Measurements from ENCODE around the gene GJA3.

Gene GJA3

GRCh38 chr13:20160306-20161274, at the start of gene GJA3:
GJA3 (minus strand) TSS chr13:20161052; CDS start chr13:20143288, 17,764 bp downstream.
- DNase-seq (ENCODE audit: low read depth, low spot score): no peak

DNA sequence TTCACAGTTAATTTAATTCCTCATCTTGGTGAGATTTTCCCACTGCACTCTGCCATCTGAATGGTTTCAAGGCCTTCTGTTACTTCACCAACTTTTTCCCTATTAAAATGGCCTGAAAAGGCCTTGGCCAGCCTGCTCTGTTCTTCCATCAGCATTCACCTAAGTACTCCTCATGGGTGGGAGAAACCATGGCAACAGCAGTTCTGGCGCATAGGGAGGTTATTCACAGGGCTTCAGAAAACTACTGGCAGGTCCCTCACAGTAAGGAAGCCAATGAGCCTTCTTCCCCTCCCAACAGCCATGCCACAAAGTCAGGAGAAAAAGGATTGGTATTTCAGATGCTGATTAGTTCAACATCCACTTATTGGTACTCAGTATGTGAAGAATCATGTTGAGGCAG, 49.1 kb upstream of the GJA3 start:
- DNase-seq (ENCODE audit: low read depth, low spot score): no peak

- DNase-seq (ENCODE audit: low read depth, low spot score): no peak
Observed at GRCh38 chr13:20206698-20207235, 45.9 kb upstream of the GJA3 start.

DNA sequence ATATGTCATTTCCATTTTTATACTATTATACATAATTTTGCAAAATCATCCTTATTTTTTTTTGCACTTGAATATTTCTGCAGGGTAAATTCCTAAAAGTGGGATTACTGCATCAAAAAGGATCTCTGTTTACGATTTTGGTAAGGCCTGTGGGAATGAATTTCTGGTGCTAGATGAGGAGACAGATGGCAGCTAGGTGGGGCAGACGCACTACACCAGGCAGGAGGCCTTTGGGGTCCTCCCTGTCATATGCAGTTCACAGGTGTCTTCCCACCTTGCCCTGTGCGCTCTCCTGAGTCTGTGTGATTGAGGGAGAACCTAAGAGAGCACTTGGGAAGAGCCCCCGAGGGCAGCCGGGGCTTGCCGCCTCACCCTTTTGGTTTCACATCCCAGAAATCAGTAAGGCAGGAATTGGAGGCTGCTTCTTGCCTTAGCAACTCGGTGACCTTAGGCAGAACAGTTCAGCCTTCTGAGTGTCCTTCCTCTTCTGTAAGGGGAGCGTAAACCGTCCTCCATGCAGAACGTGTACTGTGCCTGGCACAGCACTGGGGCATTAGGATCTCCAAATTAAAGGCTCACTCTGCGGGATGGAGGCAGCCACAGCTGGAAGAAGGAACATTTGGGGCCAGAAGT, 45.3 kb upstream of the GJA3 start:
- DNase-seq (ENCODE audit: low read depth, low spot score): no peak

GRCh38 chr13:20198781-20199180, 37.9 kb upstream of the GJA3 start:
- DNase-seq (ENCODE audit: low read depth, low spot score): no peak

DNA sequence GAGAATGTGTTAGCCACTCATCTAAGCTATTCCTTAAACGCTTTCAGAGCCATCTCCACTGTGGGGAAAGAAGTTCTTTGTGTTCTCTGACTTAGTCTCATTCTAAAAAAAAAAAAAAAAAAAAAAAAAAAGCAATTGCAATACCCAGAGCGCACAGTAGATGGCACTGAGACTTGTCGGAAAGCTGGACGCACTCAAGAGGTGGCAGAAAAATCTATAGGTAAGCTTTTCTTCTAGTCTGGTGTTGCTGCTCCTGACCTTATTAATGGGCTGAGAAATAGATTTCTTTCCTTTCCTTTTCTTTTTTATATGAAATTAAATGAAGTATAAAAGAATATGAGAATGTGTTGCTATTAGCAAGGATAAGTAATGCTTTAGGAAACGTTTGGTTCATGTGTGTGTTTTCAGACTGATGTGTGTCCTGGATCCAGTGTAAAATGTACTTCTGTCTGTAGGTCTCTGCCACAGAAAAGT, 36.5 kb upstream of the GJA3 start:
- no peak for DNase-seq (ENCODE audit: low read depth, low spot score)

DNA sequence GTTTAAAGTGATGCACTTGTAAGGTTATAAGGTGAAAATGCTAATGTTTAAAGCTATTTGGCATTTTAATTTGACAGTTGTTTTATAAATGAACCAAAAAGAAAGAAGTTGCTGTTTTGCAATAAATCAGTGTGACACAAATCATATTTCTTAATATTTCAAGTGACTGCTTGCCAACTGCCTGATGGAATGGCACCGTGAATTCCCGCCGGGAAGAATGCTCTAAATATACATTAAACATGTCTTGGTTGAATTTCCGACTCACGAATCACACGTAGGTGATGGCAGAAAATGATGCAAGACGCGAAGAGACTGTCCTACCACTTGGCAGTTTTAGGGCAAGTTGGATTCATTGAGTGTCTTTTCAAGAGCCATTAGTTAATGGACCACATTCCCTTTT, 34.9 kb upstream of the GJA3 start:
- DNase-seq (ENCODE audit: low read depth, low spot score): no peak

GRCh38 chr13:20193907-20194631, 33.2 kb upstream of the GJA3 start:
- no peak for DNase-seq (ENCODE audit: low read depth, low spot score)

GRCh38 chr13:20193162-20193906, 32.5 kb upstream of the GJA3 start:
- DNase-seq (ENCODE audit: low read depth, low spot score): no peak

DNA sequence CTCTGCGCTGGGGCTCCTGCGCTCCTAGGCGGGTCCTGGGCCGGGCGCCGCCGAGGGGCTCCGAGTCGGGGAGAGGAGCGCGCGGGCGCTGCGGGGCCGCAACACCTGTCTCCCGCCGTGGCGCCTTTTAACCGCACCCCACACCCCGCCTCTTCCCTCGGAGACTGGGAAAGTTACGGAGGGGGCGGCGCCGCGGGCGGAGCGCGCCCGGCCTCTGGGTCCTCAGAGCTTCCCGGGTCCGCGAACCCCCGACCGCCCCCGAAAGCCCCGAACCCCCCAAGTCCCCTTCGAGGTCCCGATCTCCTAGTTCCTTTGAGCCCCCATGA, 31.9 kb upstream of the GJA3 start, which contains the start of gene GJB2:
Gene GJB2, minus strand, starts transcription at position 103 of the 326 bp plus-strand sequence. CDS start 3,357 bp downstream, outside the sequence.
- DNase-seq (ENCODE audit: low read depth, low spot score): no peak

DNA sequence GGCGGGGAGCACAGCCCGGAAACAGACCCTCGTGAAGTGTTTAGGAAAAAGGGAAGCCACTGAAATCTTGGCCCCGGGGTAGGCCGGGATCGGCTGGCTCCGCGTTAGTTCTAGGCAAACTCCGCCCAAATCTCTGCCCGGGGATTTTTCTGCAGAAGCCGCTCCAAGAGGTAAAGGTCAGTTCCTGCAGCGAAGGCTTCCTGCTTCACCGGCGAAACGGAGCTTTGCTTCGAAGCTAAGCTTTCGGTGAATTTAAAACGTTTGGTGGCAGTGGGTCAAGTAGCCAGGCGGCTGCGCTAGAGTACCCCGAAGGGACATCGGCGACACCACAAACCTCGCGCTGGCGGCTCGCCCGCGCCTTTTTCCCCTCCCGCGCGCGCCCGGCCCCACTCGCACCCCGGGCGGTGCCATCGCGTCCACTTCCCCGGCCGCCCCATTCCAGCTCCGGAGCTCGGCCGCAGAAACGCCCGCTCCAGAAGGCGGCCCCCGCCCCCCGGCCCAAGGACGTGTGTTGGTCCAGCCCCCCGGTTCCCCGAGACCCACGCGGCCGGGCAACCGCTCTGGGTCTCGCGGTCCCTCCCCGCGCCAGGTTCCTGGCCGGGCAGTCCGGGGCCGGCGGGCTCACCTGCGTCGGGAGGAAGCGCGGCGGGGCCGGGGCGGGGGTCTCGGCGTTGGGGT, 31.4 kb upstream of the GJA3 start:
- no peak for DNase-seq (ENCODE audit: low read depth, low spot score)

- no peak for DNase-seq (ENCODE audit: low read depth, low spot score)
Observed at GRCh38 chr13:20191311-20192157, 30.7 kb upstream of the GJA3 start.

DNA sequence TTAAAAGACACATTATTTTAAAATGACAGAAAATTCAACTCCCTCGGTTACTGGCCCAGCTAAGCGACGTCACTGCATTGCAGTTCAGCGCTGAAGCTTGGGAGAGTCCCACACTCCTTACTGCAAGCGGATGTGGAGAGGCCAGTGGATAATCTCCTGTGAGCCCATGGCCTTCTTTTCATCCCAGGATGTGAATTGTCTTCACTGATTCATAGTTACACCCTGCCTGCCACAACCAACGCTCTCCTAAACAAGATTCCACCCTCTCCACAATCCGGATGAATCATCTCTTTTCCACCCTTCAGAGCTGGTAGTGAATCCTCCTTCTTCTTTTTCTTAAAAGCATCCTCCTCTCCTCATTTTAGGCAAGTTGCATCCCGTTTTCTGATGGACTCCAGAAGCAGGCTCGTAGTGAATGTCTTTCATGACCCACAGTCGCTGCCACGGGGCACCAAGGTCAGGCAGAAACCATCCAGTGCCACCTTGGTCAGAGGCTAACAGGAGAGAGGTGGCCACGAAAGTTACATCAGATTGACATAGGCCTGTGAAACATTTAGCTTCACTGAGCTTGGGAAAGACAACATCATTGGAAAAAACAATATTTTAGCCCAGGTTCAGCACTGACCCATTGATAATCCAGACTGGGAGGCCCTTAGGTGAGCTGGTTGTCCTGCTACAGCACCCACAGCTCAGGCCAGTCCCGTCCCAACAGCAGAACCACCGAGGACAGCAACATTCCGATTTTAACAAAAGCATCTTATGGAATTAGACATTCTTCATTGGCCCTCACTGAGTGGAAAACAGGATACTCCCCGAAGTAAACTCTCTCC, 29.8 kb upstream of the GJA3 start:
- no peak for DNase-seq (ENCODE audit: low read depth, low spot score)

DNA sequence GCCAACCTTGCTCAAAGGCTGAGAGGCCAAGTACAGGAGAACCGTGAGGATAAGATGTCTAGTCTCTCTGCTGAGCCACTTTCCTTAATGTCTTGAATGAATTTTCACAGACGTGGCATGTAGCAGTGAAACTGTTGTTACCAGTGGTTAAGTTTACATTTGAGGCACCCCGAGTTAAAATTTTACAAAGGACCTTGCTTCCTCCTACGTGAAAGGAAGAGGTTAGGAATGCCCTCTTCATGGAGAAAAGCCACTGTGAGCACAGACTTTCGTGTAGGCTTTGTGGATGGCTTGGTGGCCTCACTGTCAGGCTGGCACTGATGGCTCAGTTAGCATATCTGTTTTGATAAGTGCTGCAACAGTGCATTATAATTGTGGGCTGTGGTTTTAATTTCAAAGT, 29.2 kb upstream of the GJA3 start:
- DNase-seq (ENCODE audit: low read depth, low spot score): no peak

- DNase-seq (ENCODE audit: low read depth, low spot score): no peak
Observed at GRCh38 chr13:20188667-20189553, 28.1 kb upstream of the GJA3 start.

GRCh38 chr13:20186771-20187170, 25.9 kb upstream of the GJA3 start:
- no peak for DNase-seq (ENCODE audit: low read depth, low spot score)

GRCh38 chr13:20185366-20186056, 24.7 kb upstream of the GJA3 start:
- no peak for DNase-seq (ENCODE audit: low read depth, low spot score)
